Testis (tissue), 2 donors: ENCODE measurements around the gene BASP1.

ENCODE experiments used
- POLR2A ChIP-seq: fragments of 450-650 bp; IDR thresholded peaks from one replicate; pipeline ENCODE4 v1.6.1; 2017; ENCODE audit warnings: antibody characterized with exemption, mild to moderate bottlenecking, moderate library complexity
- TF ChIP-seq, protein P1 (sequence below), 3 experiments: fragments of 450-650 bp in 2 of 3; fragments of 200-600 bp in 1 of 3; sonication (generic) in 1 of 3; IDR thresholded peaks; one replicate each; pipeline ENCODE4 v1.5.1; 2016 to 2019; ENCODE audit warnings: antibody characterized with exemption in 3 of 3, mild to moderate bottlenecking in 2 of 3, moderate library complexity in 1 of 3

GRCh38 chr5:17261075-17261474 lies 43.6 kb downstream of the BASP1 start:
- TF ChIP-seq, protein P1, sequence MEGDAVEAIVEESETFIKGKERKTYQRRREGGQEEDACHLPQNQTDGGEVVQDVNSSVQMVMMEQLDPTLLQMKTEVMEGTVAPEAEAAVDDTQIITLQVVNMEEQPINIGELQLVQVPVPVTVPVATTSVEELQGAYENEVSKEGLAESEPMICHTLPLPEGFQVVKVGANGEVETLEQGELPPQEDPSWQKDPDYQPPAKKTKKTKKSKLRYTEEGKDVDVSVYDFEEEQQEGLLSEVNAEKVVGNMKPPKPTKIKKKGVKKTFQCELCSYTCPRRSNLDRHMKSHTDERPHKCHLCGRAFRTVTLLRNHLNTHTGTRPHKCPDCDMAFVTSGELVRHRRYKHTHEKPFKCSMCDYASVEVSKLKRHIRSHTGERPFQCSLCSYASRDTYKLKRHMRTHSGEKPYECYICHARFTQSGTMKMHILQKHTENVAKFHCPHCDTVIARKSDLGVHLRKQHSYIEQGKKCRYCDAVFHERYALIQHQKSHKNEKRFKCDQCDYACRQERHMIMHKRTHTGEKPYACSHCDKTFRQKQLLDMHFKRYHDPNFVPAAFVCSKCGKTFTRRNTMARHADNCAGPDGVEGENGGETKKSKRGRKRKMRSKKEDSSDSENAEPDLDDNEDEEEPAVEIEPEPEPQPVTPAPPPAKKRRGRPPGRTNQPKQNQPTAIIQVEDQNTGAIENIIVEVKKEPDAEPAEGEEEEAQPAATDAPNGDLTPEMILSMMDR (IDR thresholded peaks at IDR 0.05): no peak
- TF ChIP-seq POLR2A: no peak
